Stimulated activated CD4-positive, alpha-beta T cell treated with anti-CD3 and anti-CD28 coated beads, Interleukin-4, amount 100 ng/mL, for 4 hours (primary cell): ENCODE data around the gene DBP.

Experiments
- DNase-seq, 2 experiments: peaks; one replicate each; pipeline ENCODE4 v3.0.0-alpha.2; 2020

DBP gene

GRCh38 chr19:48606463-48607358 is 30.5 kb downstream of the DBP start, which contains the start of gene SPACA4:
Gene SPACA4, plus strand, starts transcription at chr19:48606742. Its CDS starts 237 bp downstream, at chr19:48606979.
- DNase-seq = no peak

- DNase-seq = no peak
Observed at GRCh38 chr19:48603850-48604249, 33.3 kb downstream of the DBP start.

- DNase-seq = no peak
Observed at GRCh38 chr19:48603449-48603848, 33.7 kb downstream of the DBP start.

- no peak for DNase-seq
Observed at GRCh38 chr19:48603001-48603400, 34.2 kb downstream of the DBP start.

GRCh38 chr19:48600679-48601417 is 36.3 kb downstream of the DBP start:
- no peak for DNase-seq

GRCh38 chr19:48598996-48599700 is 38.0 kb downstream of the DBP start:
- no peak for DNase-seq

- no peak for DNase-seq
Observed at GRCh38 chr19:48596679-48597465, 40.3 kb downstream of the DBP start.

GRCh38 chr19:48596237-48596636 is 40.9 kb downstream of the DBP start:
- no peak for DNase-seq

- no peak for DNase-seq
Observed at GRCh38 chr19:48595833-48596232, 41.3 kb downstream of the DBP start.

GRCh38 chr19:48595171-48595570 is 42.0 kb downstream of the DBP start:
- DNase-seq = no peak

GRCh38 chr19:48591021-48591420 is 46.2 kb downstream of the DBP start:
- DNase-seq = no peak

- peak; percentile 73 to 84 for DNase-seq
Observed at GRCh38 chr19:48588670-48589401, 48.3 kb downstream of the DBP start.

GRCh38 chr19:48587387-48587786 is 49.8 kb downstream of the DBP start:
- DNase-seq = no peak

- DNase-seq = no peak
Observed at GRCh38 chr19:48582168-48582567, 55.0 kb downstream of the DBP start.
